ENCODE data around the gene CABP7.

Gene CABP7

DNA sequence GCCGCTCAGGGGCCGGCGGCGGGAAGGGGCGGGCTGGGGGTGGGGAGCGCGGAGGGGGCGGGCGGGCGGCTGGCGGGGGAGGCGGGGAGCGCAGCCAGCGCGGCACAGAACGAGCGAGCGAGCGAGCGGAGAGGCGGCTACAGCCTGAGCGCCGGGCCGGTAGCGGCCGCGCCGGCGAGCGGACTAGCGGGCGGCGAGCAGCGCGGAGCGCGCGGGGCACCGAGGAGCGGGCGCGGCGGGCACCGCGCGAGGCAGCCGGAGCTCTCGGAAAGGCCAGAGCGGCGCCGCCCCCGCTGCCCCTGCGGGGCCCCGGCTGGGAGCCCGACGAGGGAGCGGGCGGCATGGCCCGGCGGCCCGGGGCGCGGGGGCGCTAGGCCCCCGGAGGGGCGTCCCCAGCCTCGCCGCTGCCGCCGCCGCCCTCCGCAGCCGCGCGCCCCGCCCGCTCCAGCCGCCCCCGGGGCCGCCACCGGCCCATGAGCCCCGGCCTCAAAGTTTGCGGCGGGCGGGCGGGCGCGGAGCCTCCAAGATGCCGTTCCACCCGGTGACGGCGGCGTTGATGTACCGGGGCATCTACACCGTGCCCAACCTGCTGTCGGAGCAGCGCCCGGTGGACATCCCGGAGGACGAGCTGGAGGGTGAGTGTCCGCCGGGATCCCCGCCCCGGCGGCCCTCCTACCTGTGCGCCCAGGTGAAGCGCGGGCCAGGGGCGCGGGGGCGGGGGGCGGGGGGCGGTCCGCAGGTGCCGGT is at the start of gene CABP7:
TSS of gene CABP7 (plus strand) at position 105 of the 747 bp plus-strand sequence. CDS start at position 527, 422 bp downstream.
- Histone ChIP-seq H3K9ac (no peak within 1 kb of the TSS), H3K27me3 (peaks cover 95% of the 10 kb centered on the region), H3K27ac (no peak within 1 kb of the TSS), H3K9me3 (no peaks in the 10 kb centered on the region), H3K4me3 (peak within 1 kb of the TSS; percentile 59), H4K20me1 (peaks cover 73% of the 10 kb centered on the region; the same call in 1 of the 2 replicates), H3K36me3 (no peaks in the 10 kb centered on the region), H3K4me1 (0 out of 2 replicates have a peak, but pooled peaks cover 4% of the 10 kb centered on the region), H3K4me2 (peak within 1 kb of the TSS; percentile 75)
- no peak for TF ChIP-seq Cebpa-rat (IDR thresholded peaks at IDR 0.05)

GRCh38 chr22:29670626-29671025 is 49.2 kb upstream of the CABP7 start:
- no peak overlapping the region for H3K4me2 ChIP-seq
- no peaks in the 10 kb centered on the region for H3K27me3 ChIP-seq
- H3K9me3 ChIP-seq: no peaks in the 10 kb centered on the region
- no peaks in the 10 kb centered on the region for H4K20me1 ChIP-seq
- peaks cover 98% of the 10 kb centered on the region for H3K36me3 ChIP-seq
- no peak overlapping the region for H3K9ac ChIP-seq
- no peak overlapping the region for H3K27ac ChIP-seq
- no peak overlapping the region for H3K4me3 ChIP-seq
- no peak for TF ChIP-seq Cebpa-rat (IDR thresholded peaks at IDR 0.05)
- no peaks in the 10 kb centered on the region for H3K4me1 ChIP-seq

DNA sequence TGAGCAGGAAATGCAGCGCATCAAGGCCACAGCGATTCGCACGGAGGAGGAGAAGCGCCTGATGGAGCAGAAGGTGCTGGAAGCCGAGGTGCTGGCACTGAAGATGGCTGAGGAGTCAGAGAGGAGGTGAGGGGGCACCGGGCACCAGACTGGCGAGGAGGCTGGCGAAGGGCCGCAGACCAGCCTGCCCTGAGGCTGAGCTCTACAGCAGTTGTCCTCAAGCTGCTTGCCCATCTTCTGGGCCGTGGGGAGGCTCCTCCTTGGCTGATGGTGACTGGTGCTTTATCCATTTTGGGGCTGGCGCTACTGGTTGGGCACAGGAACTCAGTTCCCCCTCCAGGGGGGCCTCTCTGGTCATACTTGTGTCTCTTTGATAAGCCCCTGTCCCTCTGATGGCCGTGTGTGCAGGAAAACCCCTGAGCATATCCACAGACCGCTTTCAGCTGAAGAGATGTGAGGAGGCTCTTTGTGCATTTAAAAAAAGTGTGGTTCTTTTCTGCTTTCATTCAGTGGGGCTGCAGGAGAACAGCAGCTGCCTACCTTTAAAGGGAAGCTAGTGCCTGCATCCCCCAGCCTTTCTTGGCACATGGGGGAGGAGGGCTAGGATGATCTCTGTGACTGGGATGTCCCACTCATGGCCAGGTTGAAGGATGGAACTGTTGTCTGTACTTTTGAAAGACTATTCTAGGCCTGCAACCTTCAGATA is 46.3 kb upstream of the CABP7 start:
- no peak for TF ChIP-seq Cebpa-rat (IDR thresholded peaks at IDR 0.05)
- no peak overlapping the region for H3K4me2 ChIP-seq
- peaks cover 100% of the 10 kb centered on the region for H3K36me3 ChIP-seq
- H3K9ac ChIP-seq: no peak overlapping the region
- no peaks in the 10 kb centered on the region for H3K4me1 ChIP-seq
- H3K27me3 ChIP-seq: no peaks in the 10 kb centered on the region
- H3K27ac ChIP-seq: no peak overlapping the region
- H4K20me1 ChIP-seq: no peaks in the 10 kb centered on the region
- H3K4me3 ChIP-seq: no peak overlapping the region
- no peaks in the 10 kb centered on the region for H3K9me3 ChIP-seq

DNA sequence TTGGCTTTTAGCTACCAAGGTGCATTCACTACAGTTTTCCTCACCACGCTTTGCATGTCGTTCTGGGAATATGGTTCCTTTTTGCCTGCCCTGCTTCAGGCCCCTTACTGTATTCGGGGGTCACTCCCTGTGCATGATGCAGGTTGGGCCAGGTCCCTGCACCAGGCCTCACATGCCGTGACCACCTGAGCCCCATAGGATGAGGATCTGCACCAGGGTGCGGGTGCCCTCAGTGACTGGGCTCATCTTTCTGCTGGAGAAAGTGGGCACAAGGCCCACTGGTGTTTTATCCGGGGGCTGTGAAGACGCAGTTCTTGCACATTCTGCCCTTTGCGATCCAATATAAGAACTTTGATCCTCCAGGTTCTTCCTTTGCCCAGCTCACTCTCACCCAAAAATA is 45.7 kb upstream of the CABP7 start:
- Histone ChIP-seq H3K36me3 (peaks cover 100% of the 10 kb centered on the region), H3K27me3 (no peaks in the 10 kb centered on the region), H3K4me1 (no peaks in the 10 kb centered on the region), H3K4me2 (no peak overlapping the region), H3K27ac (no peak overlapping the region), H4K20me1 (no peaks in the 10 kb centered on the region), H3K9me3 (no peaks in the 10 kb centered on the region), H3K4me3 (no peak overlapping the region), H3K9ac (no peak overlapping the region)
- TF ChIP-seq Cebpa-rat (IDR thresholded peaks at IDR 0.05): no peak

- Histone ChIP-seq H3K9ac (no peak overlapping the region), H3K4me1 (no peaks in the 10 kb centered on the region), H3K36me3 (peaks cover 100% of the 10 kb centered on the region), H3K27me3 (no peaks in the 10 kb centered on the region), H3K4me2 (no peak overlapping the region), H3K4me3 (no peak overlapping the region), H4K20me1 (no peaks in the 10 kb centered on the region), H3K9me3 (no peaks in the 10 kb centered on the region), H3K27ac (no peak overlapping the region)
- no peak for TF ChIP-seq Cebpa-rat (IDR thresholded peaks at IDR 0.05)
These were observed 40.5 kb upstream of the CABP7 start for GRCh38 chr22:29679316-29679715.

DNA sequence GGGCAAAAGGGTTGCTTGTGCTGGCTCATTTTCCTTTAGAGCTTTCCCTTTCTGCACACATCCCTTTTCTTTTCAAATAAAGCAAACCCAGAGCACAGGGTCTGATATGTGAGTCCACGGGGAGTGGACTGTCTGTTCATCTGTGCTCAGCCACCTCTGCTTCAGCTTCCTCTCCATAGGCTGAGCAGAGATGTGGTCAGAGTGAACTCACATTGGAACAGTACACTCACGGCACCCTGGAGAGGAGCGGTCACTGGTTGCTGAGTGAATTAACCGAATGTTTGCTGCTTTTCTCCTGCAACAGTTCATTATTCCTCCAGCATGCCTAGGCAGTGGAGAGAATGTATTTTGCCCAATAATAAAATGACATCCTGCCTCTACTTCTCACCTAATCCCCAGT is 36.3 kb upstream of the CABP7 start:
- no peak overlapping the region for H3K4me3 ChIP-seq
- no peak overlapping the region for H3K9ac ChIP-seq
- TF ChIP-seq Cebpa-rat (IDR thresholded peaks at IDR 0.05): no peak
- H4K20me1 ChIP-seq: peaks cover 18% of the 10 kb centered on the region; the same call in 1 of the 2 replicates
- H3K4me1 ChIP-seq: peaks cover 12% of the 10 kb centered on the region; the same call in 1 of the 2 replicates
- H3K9me3 ChIP-seq: no peaks in the 10 kb centered on the region
- H3K4me2 ChIP-seq: no peak overlapping the region
- peaks cover 99% of the 10 kb centered on the region for H3K36me3 ChIP-seq
- H3K27me3 ChIP-seq: no peaks in the 10 kb centered on the region
- no peak overlapping the region for H3K27ac ChIP-seq

- Histone ChIP-seq H3K9me3 (no peaks in the 10 kb centered on the region), H3K4me3 (no peak overlapping the region), H3K27me3 (no peaks in the 10 kb centered on the region), H3K4me1 (peaks cover 14% of the 10 kb centered on the region), H3K4me2 (no peak overlapping the region), H3K36me3 (peaks cover 94% of the 10 kb centered on the region), H3K9ac (no peak overlapping the region), H3K27ac (no peak overlapping the region), H4K20me1 (peaks cover 20% of the 10 kb centered on the region; the same call in 1 of the 2 replicates)
- no peak for TF ChIP-seq Cebpa-rat (IDR thresholded peaks at IDR 0.05)
These were observed 35.6 kb upstream of the CABP7 start for GRCh38 chr22:29684244-29684643.

- Histone ChIP-seq H4K20me1 (peaks cover 35% of the 10 kb centered on the region; the same call in 1 of the 2 replicates), H3K4me1 (peaks cover 60% of the 10 kb centered on the region), H3K9ac (no peak overlapping the region), H3K4me3 (no peak overlapping the region), H3K4me2 (0 out of 2 replicates have a peak overlapping the region, but pooled peaks have one; percentile 19), H3K27ac (no peak overlapping the region), H3K36me3 (peaks cover 87% of the 10 kb centered on the region), H3K27me3 (no peaks in the 10 kb centered on the region), H3K9me3 (no peaks in the 10 kb centered on the region)
- TF ChIP-seq Cebpa-rat (IDR thresholded peaks at IDR 0.05): no peak
These were observed 30.5 kb upstream of the CABP7 start for GRCh38 chr22:29689206-29689879.

DNA sequence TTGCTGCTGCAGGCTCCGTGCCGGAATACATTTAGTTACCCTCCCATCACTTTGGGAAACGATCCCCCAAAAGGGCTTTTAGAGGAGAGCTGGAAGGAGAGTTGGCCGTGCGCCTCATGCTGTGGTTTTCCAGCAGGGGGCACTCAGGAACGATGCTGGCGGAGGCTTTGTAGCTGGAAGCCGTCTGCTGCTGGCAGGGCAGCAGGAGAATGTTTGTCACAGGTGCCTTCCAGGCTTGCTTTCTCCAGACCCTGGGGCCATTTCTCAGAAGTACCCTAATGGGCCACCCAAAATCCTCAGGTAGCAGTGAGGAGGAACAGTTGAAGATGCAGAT is 30.0 kb upstream of the CABP7 start:
- Histone ChIP-seq H3K36me3 (peaks cover 87% of the 10 kb centered on the region), H3K4me1 (peaks cover 59% of the 10 kb centered on the region)

More for the DNA sequence above, 30.0 kb upstream of the CABP7 start:
- Histone ChIP-seq H3K9ac (no peak overlapping the region), H3K9me3 (no peaks in the 10 kb centered on the region), H4K20me1 (peaks cover 31% of the 10 kb centered on the region; the same call in 1 of the 2 replicates), H3K27me3 (no peaks in the 10 kb centered on the region), H3K4me3 (no peak overlapping the region), H3K27ac (no peak overlapping the region), H3K4me2 (peak overlapping the region; percentile 19; the same call in 1 of the 2 replicates)
- TF ChIP-seq Cebpa-rat (IDR thresholded peaks at IDR 0.05): no peak

Data from BLaER1 (cell line).